HuH-7.5 (cell line): ENCODE data around the gene KCNG2.
"Not testable (repeated sequence)": the region's sequence is repeated elsewhere in the genome, so short reads cannot be mapped to it uniquely, and the experiment has no call there.

ENCODE experiments used
- DNase-seq: peaks from one replicate; pipeline ENCODE4 v3.0.0; 2011; ENCODE audit warnings: low spot score

KCNG2 gene, protein sequence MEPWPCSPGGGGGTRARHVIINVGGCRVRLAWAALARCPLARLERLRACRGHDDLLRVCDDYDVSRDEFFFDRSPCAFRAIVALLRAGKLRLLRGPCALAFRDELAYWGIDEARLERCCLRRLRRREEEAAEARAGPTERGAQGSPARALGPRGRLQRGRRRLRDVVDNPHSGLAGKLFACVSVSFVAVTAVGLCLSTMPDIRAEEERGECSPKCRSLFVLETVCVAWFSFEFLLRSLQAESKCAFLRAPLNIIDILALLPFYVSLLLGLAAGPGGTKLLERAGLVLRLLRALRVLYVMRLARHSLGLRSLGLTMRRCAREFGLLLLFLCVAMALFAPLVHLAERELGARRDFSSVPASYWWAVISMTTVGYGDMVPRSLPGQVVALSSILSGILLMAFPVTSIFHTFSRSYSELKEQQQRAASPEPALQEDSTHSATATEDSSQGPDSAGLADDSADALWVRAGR

DNA sequence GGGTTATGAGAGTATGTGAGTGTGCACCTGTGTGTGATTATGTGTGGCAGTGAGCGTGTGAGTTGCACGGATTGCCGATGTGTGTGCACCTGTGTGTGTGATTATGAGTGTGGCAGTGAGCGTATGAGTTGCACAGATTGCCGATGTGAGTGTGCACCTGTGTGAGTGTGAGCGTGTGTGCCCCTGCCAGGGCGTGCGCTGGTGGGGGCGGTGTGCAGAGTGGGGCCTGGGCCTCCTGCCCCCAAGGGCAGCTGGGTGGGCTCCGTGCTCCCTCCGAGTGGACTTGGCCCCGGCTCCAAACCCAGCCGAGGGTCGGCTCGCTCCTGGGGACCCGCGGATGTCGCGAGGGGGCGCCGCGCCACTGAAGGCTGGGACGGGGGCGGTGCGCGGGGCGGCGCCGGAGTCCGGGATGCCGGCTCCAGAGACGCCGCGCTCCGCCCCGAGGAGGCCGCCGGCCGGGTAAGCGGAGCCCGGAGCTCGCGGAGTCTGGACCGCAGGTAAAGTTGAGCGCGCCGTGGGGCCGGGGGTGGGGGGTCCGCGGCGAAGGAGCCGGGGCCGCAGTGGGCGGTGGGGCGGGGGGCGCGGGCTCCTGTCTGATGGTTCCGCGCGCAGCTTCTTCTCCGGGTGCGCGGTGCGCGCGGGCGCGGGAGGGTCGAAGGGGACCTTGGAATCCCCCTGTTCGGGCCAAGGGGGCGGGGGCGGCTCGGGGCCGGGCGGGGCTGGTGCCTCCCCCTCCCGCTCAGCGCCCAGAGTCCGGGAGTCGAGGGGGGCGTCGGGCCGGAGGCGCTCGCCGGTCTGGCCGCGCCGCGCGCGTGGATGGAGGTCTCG, at the start of gene KCNG2:
KCNG2 (plus strand) TSS at position 421 of the 828 bp plus-strand sequence. CDS start 65,730 bp downstream, outside the sequence.
- no peak for DNase-seq

DNA sequence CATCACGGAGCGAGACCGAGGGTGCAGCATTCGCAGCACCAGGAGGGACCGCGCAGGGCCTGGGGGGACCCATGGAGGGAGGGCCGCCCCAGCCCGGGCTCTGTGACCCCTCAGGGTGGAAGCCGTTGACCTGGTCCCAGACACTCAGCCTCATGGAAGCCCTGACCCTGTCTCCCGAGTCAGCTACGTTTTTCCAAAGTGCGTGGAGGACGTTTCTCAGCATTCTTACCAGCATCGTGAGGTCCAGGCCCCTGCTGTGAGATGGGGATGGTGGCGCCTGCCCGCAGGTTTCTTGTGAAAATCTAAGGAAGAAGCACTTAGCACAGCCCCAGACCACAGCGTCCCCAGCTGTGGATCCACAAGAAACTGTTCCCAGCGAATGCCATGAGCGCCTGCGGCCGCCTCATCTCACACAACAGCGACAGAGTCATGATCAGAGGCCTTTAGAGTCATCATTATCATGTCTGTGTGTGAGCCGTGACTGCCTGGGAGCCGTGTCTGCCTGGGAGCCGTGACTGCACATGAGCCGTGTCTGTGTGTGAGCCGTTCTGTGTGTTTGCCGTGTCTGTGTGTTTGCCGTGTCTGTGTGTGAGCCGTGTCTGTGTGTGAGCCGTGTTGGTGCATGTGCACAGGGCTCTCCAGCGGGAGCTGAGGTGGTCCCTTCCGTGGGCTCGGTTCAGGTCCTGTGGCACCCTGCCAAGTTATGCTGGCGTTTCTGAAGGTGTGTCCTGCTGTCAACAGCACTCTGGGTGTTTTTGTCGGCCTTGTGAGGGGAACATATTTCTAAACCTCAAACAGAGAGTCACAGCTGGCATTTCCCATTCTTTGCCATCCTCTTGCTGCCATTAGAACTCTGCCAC, 49.2 kb upstream of the KCNG2 start:
- no peak for DNase-seq

DNA sequence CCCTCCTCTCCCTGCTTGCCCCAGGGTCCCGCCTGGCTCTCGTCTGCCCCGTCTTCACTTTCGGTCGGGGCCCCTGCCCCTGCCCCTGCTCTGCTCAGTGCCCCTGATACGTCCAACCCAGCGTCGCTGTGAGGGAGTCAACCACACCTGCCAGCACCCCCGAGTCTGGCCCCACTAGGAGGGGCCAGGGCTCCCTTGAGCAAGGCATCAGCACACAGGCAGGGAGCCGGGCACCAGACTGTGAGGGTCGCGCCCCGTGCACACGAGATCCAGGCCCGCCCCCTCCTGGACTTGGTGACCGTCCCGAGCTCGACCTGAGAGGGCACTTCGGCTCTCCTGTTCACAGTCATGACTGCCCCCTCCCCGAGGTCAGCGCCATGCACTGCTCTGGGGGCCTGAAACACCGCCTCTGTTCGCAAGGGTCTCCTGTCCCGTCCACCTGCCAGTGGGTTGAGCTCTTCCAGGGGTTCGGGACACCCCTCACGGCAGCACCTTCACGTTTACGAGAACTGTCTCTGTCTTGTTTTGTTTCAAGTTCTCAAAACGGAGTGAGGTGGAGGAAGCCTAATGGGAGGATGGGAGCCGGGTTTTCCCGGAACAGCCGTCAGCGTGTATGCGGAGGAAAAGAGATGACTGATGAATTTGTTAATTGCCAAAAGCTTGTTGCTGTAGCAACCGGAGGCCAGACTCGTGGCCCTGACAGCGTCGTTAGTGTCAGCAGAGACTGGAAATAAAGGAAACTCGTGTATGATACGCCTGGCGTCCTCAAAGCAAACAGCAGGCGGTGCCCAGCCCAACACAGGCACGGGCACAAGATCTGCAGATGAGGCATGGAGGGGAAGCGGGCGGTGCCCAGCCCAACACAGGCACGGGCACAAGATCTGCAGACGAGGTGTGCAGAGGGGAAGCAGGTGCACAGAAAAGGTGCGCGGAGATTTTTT, 48.2 kb upstream of the KCNG2 start:
- DNase-seq, result no peak

DNA sequence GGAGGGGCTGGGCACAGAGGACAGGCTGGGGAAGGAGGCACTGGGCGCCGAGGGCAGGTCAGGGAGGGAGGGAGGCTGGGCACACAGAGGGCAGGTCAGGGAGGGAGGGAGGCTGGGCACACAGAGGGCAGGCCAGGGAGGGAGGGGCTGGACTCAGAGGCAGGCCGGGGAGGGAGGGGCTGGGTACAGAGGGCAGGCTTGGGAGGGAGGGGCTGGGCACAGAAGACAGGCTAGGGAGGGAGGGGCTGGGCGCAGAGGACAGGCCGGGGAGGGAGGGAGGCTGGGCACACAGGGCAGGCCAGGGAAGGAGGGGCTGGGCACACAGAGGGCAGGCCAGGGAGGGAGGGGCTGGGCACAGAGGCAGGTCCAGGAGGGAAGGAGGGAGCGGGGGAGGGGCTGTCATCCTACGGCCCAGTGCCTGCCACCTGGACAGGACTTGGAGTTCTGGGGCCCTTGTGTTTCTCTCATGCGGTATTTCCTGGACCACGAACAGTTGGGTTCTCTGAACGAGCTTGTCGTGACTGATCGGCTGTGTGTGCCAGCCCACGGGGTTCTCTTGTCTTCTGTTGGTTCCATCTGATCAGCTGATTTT, 46.7 kb upstream of the KCNG2 start:
- DNase-seq, result no peak

DNA sequence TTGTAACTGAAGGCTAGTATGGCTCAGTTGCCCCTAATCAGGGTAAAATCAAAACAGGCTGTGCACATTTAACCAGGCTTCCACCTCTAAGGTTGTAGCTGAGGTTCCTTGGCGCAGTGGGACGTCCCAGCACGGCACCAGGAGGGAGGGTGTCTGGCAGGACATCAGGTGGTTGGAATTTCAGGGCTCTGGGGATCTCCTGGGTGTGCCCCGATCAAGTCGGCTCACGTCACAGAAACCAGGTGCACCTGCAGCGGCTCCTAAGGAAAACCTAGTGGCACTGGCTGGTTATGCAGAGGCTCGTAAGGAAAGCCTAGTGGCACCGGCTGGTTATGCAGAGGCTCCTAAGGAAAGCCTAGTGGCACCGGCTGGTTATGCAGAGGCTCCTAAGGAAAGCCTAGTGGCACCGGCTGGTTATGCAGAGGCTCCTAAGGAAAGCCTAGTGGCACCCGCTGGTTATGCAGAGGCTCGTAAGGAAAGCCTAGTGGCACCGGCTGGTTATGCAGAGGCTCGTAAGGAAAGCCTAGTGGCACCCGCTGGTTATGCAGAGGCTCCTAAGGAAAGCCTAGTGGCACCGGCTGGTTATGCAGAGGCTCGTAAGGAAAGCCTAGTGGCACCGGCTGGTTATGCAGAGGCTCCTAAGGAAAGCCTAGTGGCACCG, 45.7 kb upstream of the KCNG2 start:
- DNase-seq, result not testable (repeated sequence)

DNA sequence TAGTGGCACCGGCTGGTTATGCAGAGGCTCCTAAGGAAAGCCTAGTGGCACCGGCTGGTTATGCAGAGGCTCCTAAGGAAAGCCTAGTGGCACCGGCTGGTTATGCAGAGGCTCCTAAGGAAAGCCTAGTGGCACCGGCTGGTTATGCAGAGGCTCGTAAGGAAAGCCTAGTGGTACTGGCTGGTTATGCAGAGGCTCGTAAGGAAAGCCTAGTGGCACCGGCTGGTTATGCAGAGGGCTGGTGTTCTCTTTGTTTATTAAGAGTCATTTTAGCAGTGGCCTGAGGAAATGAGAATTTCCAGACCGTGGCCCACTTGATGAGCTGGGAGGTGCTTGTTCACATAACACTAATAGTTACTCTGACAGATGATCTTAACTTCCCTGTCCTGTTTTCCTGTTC, 44.8 kb upstream of the KCNG2 start:
- DNase-seq, result not testable (repeated sequence)

DNA sequence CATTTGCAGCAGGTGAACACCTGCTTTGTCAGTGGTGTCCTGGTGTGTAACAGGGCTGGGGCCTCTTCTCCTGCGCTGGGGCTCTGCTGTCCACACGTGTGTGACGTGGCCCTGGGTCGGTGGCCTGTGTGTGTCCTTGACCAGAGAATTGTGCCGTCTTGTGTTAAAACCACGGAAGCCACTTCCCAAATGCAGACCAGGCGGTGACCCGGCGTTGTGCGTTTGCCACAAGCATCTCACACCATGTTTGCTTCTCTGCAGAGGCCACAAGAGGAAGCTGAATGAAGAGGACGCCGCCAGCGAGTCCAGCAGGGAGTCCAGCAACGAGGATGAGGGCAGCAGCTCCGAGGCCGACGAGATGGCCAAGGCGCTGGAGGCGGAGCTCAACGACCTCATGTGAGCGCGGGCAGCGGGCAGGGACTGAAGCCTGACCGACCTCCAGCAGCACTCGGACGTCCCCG, 44.3 kb upstream of the KCNG2 start:
- DNase-seq, result no peak

DNA sequence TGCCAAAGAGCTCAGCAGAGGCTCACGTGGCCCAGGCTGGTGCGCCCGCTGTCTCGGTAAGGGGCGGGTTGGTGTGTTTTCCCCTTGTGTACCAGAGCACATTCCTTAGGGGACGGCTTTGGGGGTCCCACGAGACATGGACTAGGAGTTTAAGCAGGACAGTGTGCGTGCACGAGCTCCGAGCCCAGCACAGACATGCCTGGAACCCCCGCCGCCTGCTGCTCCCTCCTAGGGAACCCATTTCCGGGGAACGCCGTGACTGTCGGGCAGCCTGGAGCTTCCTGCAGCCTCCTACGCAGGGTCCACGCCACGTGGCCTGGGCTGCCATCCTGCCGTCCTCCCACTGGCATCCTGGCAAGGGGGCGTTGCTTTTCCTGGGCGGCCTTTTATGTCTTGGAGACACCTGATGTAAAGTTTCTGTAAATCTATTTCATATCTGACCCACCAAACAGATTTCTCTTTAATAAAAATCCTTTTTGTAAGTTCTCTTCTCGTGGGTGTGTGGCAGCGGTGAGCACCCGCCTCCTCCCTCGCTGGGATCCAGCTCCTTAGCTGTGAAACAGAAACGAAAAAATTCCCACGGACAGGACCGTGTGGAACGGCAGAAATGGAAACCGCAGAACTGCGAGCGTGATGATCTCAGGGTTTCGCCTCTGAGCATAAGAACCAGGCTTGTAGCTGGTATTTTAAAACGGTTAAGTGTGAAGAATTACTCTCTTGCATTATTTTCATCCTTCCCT, 43.5 kb upstream of the KCNG2 start:
- DNase-seq, result no peak

DNA sequence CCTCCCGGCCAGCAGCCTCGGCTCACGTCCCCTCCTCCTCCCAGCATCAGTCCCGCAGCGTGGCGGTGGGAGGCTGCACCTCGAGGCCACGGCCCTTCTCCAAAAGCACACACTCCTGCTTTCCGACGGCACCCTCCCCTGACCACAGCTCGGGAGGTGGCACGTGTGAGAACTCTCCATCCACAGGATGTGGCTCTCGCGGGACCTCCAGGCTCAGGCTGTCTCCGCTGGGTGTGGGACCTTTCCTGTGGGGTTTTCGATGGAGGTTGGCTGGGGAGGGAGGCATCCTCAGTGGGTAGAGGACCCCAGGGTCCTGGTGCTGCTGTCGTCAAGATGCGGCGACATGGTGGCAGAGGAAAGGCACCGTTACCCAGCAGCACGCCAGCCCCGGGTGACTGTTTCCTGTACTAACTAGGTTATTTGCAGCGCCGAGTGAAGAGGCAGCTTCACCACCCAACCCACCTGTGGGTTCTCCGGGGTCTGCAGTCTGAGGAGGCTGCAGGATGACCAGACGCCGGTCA, 42.8 kb upstream of the KCNG2 start:
- DNase-seq, result no peak

DNA sequence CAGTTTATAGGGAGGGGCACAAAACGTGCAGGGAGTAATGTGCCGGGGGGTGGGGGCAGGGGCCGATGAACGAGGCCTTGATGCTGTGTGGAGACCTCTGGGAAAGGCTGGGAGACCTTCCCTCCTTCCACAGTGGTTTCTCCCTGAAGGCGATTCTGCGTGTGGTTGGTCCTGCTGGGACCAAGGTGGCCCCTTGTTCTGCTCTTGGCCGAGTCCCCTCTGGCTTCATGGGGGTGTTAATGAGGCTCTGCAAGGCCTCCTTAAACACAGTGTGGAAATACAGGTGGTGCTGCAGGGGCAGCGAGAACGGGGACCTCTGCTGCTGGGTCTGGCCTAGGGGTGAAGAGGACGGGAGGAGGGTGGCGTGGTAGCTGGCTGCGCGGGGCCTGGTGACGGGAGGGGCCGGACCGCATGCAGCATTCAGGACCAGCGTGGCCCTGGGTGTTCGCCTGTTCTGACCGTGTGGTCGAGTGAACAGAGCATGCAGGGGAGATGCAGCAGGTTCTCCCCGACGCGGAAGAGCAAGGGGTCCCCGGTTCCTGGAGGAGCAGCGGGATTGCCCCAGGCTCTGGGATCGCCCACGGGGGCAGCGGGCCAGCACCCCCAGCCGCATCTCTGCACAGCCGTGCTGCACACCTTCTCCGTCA, 42.1 kb upstream of the KCNG2 start:
- DNase-seq, result no peak

DNA sequence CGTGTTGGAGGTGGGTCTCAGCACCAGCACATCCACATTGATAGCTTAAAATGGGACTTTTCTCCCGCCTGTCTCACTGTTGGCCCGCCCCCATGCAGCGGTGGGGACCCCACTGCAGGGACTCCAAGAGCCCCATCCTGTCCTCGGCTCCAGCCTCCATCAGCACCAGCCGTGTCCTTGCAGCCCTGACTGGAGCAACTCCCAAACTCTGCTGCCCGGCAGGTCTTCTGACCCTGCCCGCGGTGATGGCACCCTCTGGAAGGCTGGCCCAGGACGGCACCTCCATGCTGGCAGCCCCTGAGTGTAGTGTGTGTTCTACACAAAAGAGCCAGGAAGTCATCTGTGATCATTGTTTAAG, 41.6 kb upstream of the KCNG2 start:
- no peak for DNase-seq

DNA sequence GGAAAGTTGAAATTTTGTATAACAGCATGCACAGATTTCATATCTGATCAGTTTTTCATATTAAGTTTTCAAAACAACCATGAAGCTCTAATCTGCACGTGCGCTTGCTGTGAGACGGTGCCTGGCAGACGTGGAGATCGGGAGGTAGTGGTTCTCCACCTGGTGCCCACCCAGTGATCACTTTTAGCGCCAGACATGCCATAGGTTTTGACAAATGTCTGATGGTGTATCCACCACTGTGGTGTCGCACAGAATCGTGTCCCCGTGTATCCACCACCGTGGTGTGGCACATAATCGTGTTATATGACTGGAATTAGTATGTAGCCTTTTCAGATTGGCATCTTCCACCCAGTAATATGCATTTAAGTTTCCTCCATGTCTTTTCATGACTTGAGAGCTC, 40.9 kb upstream of the KCNG2 start:
- no peak for DNase-seq

DNA sequence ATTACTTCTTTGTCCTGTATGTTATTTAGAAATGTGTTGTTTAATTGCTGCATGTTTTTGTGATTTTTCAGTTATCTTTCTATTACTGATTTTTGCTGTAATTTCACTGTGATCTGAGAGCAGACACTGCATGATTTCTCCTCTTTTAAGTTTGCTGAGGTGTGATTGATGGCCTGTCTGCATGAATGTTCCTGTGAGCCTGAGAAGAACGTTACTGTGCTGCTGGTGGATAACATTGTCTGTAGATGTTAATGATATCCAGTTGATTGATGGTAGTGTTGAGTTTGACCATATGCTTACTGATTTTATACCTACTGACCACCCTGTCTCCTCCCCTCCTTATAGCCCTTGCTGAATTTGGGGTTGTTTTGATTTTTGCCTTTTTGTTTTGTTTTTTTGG, 37.4 kb upstream of the KCNG2 start:
- DNase-seq, result no peak

DNA sequence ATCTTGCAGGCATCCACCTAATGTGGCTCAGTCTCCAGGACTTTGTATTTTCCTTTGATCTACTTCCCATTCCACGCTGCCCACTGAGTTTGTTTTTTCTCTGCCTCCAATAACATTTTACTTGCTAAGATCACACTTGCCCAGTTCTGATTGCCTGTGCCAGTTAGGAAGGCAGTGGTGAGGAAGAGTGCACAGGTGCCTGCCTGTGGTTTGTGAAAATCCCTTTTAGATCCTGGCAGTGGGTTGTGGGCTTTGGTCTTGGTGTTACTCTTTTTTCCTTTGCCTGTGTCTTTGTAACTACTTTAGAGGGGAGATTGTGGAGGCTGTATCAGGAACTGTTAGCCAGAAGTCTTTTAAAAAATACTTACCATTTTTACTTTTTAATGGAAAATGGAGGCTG, 36.9 kb upstream of the KCNG2 start:
- no peak for DNase-seq

DNA sequence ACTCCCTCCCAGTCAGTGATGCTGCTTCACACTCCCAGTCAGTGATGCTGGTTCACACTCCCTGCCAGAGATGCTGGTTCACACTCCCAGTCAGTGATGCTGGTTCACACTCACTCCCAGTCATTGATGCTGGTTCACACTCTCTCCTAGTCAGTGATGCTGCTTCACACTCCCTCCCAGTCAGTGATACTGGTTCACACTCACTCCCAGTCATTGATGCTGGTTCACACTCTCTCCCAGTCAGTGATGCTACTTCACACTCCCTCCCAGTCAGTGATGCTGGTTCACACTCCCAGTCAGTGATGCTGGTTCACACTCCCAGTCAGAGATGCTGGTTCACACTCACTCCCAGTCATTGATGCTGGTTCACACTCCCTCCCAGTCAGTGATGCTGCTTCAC, 34.3 kb upstream of the KCNG2 start:
- no peak for DNase-seq

DNA sequence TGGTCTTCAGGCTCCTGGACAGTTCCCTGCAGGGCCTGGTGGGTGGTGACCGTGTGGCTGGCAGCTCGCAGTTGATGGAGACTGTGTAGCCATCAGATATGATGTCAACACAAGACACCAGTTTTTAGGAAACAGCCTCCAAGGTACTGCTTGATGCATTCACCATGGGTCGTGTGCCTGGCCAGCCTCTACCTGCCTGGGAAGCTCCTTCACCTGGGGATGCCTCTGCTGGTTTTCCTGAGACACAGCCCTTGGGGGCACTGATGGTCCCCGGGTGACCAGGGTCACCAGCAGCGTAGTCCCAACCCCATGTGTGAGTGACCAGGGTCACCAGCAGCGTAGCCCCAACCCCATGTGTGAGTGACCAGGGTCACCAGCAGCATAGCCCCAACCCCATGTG, 33.6 kb upstream of the KCNG2 start:
- DNase-seq, result no peak

DNA sequence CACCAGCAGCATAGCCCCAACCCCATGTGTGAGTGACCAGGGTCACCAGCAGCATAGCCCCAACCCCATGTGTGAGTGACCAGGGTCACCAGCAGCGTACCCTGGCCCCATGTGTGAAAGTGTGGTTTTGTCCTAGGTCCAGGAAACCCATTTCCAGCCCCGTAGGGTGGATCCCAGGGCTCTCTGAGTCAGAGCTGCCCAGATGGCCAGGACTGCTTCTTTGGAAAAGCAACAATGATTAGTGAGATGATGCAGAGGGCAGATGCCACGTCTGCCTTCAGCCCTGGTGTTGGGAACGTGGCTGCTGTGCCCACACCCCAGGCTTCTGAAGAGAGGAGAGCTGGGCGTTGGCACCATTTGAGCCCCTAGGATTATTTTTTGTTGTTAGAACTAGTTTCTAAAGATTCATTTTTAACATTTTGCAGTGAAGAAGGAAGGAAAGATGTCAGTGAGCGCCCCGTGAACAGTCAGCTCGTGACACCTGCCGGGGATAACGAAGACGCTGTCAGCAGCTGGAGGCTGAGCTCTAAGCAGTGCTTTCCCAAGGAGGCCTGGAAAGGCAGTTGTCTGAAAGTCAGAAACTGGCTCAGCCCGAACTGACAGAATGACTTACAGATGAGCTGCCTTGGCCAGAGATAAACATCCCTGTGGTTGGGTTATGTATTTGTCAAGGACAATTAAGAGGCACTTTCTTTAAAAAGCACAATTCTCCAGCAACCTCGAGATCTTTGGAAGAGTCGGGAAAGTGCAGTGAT, 32.1 kb upstream of the KCNG2 start:
- no peak for DNase-seq

DNA sequence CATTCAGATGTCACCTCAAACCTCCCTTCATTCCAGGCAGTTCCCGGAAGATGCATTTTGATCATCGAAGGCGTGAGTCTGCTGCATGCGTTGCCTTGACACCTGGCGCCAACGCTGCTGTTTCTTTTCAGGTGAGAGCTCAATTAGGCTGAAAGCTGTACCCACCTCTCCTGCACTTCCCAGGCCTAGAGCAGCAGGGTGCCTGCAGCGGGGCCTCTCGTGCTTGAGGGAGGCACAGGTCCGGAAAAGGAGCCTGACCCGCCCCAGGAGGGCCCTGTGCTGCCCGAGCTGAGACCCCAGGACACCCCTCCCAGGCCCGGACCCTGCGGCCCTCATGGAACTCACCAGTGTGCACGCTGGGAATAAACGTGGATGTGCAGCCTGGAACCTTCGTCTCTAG, 31.4 kb upstream of the KCNG2 start:
- DNase-seq, result no peak
